Heart right ventricle (tissue), 16 donors: ENCODE measurements around the gene DOCK9. TPM values are rescaled to one million over a fixed set of nuclear protein-coding genes. Genes with fewer than 3 reads are reported as not detected.

Experiments used
- ATAC-seq, 8 donors: fragments of 200-7000 bp; cut with Tn5 transposase; one replicate each; pipeline ENCODE4 v1.9.1; 2020; ENCODE audit warnings: mild to moderate bottlenecking in 8 of 8, moderate library complexity in 8 of 8, moderate number of reproducible peaks in 1 of 8
- DNase-seq, 2 donors: peaks; one replicate each; pipeline ENCODE4 v3.0.0-alpha.2; 2020
- H3K27ac ChIP-seq, 10 donors: fragments of 200-600 bp; sonication (generic) in 2 of 10; one replicate each; pipeline versions ENCODE4 v1.5.0 to v1.8.0; 2020 to 2022; ENCODE audit warnings: mild to moderate bottlenecking in 3 of 10
- H3K27me3 ChIP-seq, 7 donors: fragments of 200-600 bp; one replicate each; pipeline ENCODE4 v1.8.0; 2021 to 2022; ENCODE audit warnings: mild to moderate bottlenecking in 2 of 7
- H3K36me3 ChIP-seq, 9 donors: fragments of 200-600 bp; sonication (generic) in 1 of 9; one replicate each; pipeline versions ENCODE4 v1.5.0 to v1.8.0; 2020 to 2022; ENCODE audit warnings: mild to moderate bottlenecking in 2 of 9
- H3K4me1 ChIP-seq, 9 donors: fragments of 200-600 bp; sonication (generic) in 1 of 9; one replicate each; pipeline versions ENCODE4 v1.5.0 to v1.8.0; 2020 to 2022; ENCODE audit warnings: mild to moderate bottlenecking in 4 of 9
- H3K4me3 ChIP-seq, 10 donors: fragments of 200-600 bp; sonication (generic) in 2 of 10; one replicate each; pipeline versions ENCODE4 v1.5.0 to v1.8.0; 2020 to 2022; ENCODE audit warnings: mild to moderate bottlenecking in 7 of 10, moderate library complexity in 2 of 10
- H3K9me3 ChIP-seq, 11 donors: fragments of 200-600 bp in 10 of 11; sonication (generic) in 2 of 11; one replicate each; pipeline versions ENCODE4 v1.5.0 to v1.8.0; 2013 to 2022; ENCODE audit warnings: mild to moderate bottlenecking in 2 of 11, control low read depth in 1 of 11, moderate library complexity in 1 of 11
- CTCF ChIP-seq, 9 donors: fragments of 200-600 bp; sonication (generic) in 2 of 9; IDR thresholded peaks; one replicate each; pipeline versions ENCODE4 v1.5.0 to v1.8.0; 2021 to 2022; ENCODE audit warnings: antibody characterized with exemption in 9 of 9, mild to moderate bottlenecking in 5 of 9, moderate library complexity in 1 of 9
- WGBS, 2 donors: extraction: QIAGEN DNeasy Blood & Tissue Kit; methylation state at CpG; one replicate each; pipeline ENCODE4 v1.1.7; 2013; ENCODE audit warnings: inconsistent platforms in 1 of 2; 5-methylcytosine and 5-hydroxymethylcytosine counted together
- intact Hi-C, 10 donors: fragments of 100-400 bp; cut with DNase I; formaldehyde crosslinking; loops; one replicate each; pipeline versions ENCODE4 v1.11.1 to v1.14.2; 2022
- polyA plus RNA-seq, 2 donors: library from polyadenylated mRNA; stranded (reverse); fragments of 200-250 nt; gene quantifications; one replicate each; pipeline ENCODE4 v1.2.3, GENCODE V29; 2013
- total RNA-seq, 10 donors: library from RNA; stranded (reverse); fragmentation: NEBNext Ultra II Directional in 3 of 10; extraction: Animal tissue kit (Norgen Biotek cat#: 25700) in 3 of 10; gene quantifications; one replicate each; pipeline versions ENCODE4 v1.2.1 to v1.2.4, GENCODE V29; 2021 to 2023
- donor health status: Arrhythmogenic right ventricular cardiomyopathy.
- donor health status: ischemic (EF 13 %, LVEDD 7.1; RV severe dilation, severe dysfunction).
- donor health status: healthy with polysubstance abuse.
- donor health status: DM: no; HTN: yes; CAD: no.
- donor health status: DM: no; HTN: no; CAD: no.
- donor health status: ischemic (EF 25% LVEDD 6.9; RV normal size, moderate dysfunction).
- donor health status: ischemic (EF 25% LVEDD 5.7; RV mildly dilated, moderate dysfunction).
- donor health status: healthy.
- donor health status: DM: yes; HTN: yes; CAD: no.
- donor health status: Ischemic cardiomyopathy.
- donor health status: ischemic (EF 35%, LVEDD 5.7; RV mildly dilated, moderate dysfunction).
- donor health status: nonischemic (EF 11% LVEDD 7.7; RV severe dilation, severe dysfunction).
- donor health status: DM: yes; HTN: yes; CAD: no.
- donor health status: PGD.
- donor health status: ischemic (EF 29% LVEDD 5.4; RV normal size, mild dysfunction).
- donor health status: nonischemic (EF 23%, LVEDD 6.1; RV moderate dilation, normal function).

DOCK9 gene
- total and polyA plus RNA-seq, 12 donors, result 31.6 to 73.7 (median 43.4) TPM

- intact Hi-C loops, result no loop called here
- Histone ChIP-seq H3K36me3 (no peaks in the 10 kb centered on the region), H3K4me1 (peaks cover 0 to 55% (median 26%) of the 10 kb centered on the region in 9 donors), H3K9me3 (no peaks in the 10 kb centered on the region), H3K27me3 (no peaks in the 10 kb centered on the region), H3K4me3 (no peak overlapping the region), H3K27ac (peak overlapping the region in 1 of 10 donors; percentile 40)
- 74 to 83% methylated on average over 9 of the region's 9 CpGs for WGBS, 2 donors
- DNase-seq (no peak), ATAC-seq (no peak)
- no peak for TF ChIP-seq CTCF (IDR thresholded peaks at IDR 0.05)
Measured at GRCh38 chr13:98981369-98982080, 3.7 kb upstream of the DOCK9 start.

GRCh38 chr13:98979012-98979660, 1.3 kb upstream of the DOCK9 start:
- 71 to 82% methylated on average over 9 of the region's 9 CpGs for WGBS, 2 donors
- Histone ChIP-seq H3K9me3 (no peaks in the 10 kb centered on the region), H3K4me1 (peaks cover 0 to 61% (median 20%) of the 10 kb centered on the region in 9 donors), H3K4me3 (no peak overlapping the region), H3K27ac (peak overlapping the region in 6 of 10 donors; percentile 67 to 88 (median 79)), H3K36me3 (no peaks in the 10 kb centered on the region), H3K27me3 (no peaks in the 10 kb centered on the region)
- no peak for TF ChIP-seq CTCF (IDR thresholded peaks at IDR 0.05)
- intact Hi-C loops, result loop anchor here in 6 of 10 donors (5.0 to 10.0 kb wide), 4 partner anchors 53 to 84 kb away; no protein-coding TSS in a partner anchor
- ATAC-seq, result no peak
- DNase-seq, result no peak

GRCh38 chr13:98978280-98978679, 416 bp upstream of the DOCK9 start:
- DNase-seq (no peak), ATAC-seq (peak in 1 of 8 donors; percentile 2)
- no peaks in the 10 kb centered on the region for H3K27me3 ChIP-seq
- H3K4me1 ChIP-seq, result peaks cover 0 to 69% (median 27%) of the 10 kb centered on the region in 9 donors
- no peaks in the 10 kb centered on the region for H3K36me3 ChIP-seq
- intact Hi-C loops, result loop anchor here in 6 of 10 donors (5.0 to 10.0 kb wide), 4 partner anchors 54 to 83 kb away; no protein-coding TSS in a partner anchor
- WGBS, 2 donors, result 35 to 48% methylated on average over 3 of the region's 3 CpGs
- peak overlapping the region in 9 of 10 donors; percentile 47 to 68 (median 62) for H3K4me3 ChIP-seq
- TF ChIP-seq CTCF (IDR thresholded peaks at IDR 0.05), result no peak
- no peaks in the 10 kb centered on the region for H3K9me3 ChIP-seq
- peak overlapping the region; percentile 41 to 88 (median 72) for H3K27ac ChIP-seq

GRCh38 chr13:98976941-98977340, 923 bp downstream of the DOCK9 start:
- no peak for DNase-seq
- peaks cover 7 to 74% (median 40%) of the 10 kb centered on the region in 9 donors for H3K4me1 ChIP-seq
- no peaks in the 10 kb centered on the region for H3K27me3 ChIP-seq
- 30 to 56% methylated on average over 2 of the region's 2 CpGs for WGBS, 2 donors
- no peaks in the 10 kb centered on the region for H3K9me3 ChIP-seq
- ATAC-seq, result no peak
- no peaks in the 10 kb centered on the region for H3K36me3 ChIP-seq
- H3K27ac ChIP-seq, result peak overlapping the region; percentile 41 to 88 (median 72)
- H3K4me3 ChIP-seq, result peak overlapping the region; percentile 39 to 68 (median 58)
- no peak for TF ChIP-seq CTCF (IDR thresholded peaks at IDR 0.05)
- intact Hi-C loops, result loop anchor here in 6 of 10 donors (5.0 to 10.0 kb wide), 4 partner anchors 55 to 82 kb away; no protein-coding TSS in a partner anchor
